Nucleus accumbens (tissue), 56 donors: ENCODE measurements around the gene TBC1D1.

ENCODE experiments used
- DNase-seq, 56 donors: peaks; one replicate each; lab custom pipeline; 2025; lab: John Stamatoyannopoulos, UW

The TBC1D1 gene

DNA sequence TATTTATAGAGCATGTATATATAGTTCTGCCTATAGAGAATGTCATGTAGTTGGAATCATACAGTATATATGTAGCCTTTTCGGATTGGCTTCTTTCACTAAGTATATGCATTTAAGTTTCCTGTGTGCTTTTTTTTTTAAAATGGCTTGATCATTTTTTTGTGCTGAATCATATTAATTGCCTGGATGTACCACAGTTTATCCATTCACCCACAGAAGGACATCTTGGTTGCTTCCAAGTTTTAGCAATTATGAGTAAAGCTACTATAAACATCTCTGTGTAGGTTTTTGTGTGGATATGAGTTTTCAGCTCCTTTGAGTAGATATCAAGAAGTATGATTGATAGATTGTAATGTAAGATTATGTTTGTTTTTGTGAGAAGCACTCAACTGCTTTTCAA, 93.1 kb downstream of the TBC1D1 start:
- DNase-seq, result no peak

DNA sequence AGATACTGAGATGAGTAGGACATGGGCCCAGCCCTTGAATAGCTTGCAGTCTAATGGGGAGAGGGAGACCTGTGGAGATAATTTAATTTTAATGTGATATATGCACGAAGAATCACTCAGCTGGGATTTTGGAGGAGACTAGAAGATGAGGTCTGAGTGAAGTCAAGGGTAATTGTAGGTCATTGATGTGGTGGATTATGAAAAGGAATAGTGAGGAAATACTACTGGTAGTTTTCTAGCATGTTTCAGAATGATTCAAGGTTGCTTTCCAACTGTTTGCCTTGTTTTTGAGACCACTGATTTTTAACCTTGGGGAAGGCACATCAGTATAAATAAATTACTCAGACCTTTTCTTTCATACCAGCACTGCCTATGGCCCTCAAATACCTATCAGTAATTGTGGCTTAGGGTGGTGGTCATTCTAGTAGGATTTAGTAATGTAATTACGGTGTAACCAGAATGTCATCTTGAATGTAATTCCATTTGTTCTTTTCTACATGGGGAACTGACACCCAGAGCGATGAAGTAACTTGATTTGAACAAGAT, 94.9 kb downstream of the TBC1D1 start:
- no peak for DNase-seq

DNA sequence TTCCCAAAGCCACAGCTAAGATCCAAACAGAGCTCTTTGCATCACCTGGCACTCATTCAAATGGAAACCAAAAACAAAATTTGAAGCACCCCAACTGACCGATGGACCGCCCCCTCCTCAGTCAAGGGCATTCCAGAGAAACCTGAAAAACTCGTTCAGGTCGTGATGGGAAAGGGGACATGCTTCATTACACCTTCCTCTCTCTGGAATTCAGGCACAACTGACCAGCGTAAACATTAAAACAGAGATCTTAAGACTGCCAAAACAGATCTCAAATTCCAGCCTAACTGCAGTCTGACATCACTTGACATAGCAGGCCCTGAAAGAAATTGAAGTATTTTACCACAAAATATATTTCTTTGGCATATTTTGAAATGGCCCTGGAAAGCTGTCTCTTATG, 97.8 kb downstream of the TBC1D1 start:
- no peak for DNase-seq

DNA sequence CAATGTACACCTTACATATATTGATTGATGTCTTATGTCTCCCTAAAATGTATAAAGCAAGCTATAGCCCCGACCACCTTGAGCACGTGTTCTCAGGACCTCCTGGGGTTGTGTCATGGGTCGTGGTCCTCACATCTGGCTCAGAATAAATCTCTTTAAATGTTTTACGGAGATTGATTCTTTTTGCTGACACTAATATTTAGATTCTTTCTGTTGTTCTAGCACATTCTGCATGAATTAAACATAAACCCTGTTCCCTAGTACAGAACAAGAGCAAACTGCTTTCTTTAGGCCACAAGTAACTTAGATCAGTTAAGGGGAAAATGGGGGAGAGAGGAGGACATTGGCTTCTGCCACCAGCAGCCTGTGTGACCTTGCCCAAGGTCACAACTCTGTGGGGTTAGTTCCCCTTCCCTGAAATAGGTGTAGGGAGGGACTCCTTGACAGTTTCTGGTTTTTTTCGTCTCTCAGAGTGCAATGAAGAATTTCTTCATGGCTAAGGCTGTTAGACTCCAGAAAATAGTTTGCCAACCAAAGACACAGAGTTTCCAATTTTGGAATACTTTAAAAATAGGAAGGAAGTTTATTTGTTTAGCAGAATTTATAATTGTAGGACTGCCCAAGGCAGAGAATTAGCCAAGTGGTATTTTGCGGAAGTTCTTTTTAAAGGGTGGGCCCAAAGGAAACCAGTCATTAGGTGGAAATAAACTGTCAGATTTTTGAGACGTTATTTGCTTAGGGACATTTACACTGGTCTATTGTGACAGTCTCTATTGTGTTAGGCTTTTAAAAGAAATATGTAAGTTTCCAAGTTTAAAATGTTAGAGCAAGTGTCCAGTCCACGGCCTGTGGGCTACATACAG, 98.7 kb downstream of the TBC1D1 start:
- no peak for DNase-seq

DNA sequence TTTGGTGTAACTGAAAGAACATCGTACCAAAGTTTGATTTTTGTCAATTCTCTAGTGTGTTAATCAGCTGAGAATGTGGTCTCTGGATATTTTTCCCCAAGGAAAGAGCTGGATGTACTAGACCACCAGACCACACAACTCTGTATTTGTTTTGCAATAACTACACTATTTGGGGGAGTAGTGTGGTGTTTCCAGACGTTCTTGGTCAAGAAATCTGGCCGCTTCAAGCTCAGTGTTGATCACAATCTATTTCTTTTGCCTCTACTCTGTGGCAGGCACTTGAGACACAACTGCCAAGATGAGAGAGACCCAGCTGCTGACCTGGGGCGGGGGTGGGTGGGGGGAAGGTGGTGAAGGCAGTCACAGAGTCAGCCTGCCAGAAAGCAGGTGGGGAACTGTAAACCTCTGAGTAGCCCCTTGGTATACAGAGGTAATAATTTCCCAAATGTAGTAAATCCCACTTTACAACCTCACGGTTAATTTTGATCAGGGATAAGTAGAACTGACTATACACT, 99.9 kb downstream of the TBC1D1 start:
- DNase-seq, result no peak

DNA sequence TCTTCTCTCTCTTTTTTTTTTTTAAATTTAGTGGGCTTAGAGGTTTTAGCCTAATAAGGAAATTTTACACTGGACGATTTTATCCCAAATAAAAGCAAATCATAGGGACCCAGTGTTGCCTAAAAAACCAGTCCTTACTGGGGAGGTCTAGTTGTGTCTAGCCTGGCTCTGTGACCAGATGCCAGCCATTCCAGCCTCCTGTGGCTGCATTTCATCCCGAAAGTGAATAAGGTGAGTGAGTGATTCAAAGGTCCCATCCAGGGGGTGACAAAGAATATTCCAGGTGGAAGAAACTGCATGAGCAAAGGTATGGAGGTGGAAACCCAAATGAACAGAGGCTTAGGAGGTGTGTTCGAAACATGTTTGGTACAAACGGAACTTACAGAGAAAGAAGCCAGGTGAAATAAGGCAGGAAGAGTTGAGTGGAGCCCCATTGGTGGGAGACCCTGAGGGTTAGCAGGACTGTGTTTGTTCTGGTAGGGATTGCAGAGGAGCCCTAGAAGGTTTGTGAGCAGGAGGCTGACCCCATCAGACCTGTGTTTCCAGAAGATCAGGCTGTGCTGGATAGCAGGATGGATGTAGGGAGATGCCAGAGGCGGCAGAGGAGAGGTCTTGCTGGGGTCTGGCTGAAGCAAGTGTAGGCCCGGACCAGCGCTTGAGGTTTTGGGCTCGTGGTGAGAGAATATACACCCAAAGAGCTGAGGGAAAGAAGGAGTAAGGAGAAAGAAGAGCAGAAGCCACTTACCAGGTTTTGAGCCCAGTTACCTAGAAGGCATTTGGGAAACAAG, 100.9 kb downstream of the TBC1D1 start:
- no peak for DNase-seq

DNA sequence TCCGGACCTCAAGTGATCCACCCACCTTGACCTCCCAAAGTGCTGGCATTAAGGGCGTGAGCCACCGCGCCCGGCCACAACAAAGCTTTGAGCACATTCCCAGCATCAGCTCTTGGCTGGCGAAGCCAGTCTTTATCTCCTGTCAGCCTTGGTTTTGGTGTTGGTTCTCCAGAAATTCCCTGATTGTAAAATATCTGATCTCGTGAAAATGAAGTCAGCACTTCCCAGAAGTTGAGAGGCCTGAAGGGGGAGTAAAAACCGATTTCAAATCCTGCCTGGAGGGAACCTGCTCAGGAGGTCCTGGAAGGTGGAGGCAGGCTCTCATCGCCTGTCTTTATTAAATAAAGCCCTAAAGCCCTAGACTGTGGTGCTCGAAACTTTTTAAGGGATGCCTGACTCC, 102.9 kb downstream of the TBC1D1 start:
- DNase-seq, result no peak

DNA sequence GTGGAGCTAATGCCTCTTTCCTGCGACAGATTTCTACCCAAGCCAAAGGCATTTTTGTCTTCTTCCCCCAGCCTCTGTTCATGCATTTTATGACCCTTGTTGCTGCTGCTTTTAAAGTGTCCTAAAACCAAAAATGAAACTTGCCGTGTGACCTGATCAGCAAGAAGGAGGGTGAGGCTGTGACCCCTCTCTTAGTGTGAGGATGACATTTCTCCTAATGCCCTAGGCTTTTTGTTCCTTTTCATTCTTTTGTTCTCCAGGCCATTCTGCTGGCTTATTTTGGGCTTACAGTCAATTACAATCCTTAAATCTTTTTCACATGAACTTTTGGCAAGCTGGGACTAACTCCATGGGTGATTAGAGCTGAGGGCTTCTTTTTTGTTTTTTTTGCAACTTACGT, 103.7 kb downstream of the TBC1D1 start:
- no peak for DNase-seq

DNA sequence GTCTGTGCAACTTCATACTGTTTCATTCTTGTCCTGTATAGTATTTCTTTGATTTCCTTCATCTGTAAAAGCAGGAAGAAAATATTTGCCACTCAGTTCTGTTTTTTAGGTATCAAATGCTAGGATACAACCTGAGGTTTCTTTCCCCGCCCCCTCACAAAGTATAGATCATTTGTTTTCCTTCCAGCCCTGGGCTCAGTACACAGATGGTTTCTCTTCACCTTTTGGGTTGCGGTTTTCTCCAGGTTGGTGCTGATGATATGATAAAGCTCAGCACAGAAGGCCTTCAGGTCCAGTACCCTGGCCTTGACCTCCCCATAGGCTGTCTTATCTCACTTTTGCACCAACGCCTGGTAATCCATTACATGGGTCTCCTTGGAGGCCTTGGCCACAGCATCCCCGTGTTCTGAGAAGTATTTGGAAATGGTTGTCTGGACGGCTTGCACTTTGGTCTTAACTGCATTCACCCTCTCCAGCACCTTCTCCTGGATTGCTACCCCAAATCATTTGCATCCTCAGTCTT, 104.5 kb downstream of the TBC1D1 start:
- DNase-seq, result no peak

DNA sequence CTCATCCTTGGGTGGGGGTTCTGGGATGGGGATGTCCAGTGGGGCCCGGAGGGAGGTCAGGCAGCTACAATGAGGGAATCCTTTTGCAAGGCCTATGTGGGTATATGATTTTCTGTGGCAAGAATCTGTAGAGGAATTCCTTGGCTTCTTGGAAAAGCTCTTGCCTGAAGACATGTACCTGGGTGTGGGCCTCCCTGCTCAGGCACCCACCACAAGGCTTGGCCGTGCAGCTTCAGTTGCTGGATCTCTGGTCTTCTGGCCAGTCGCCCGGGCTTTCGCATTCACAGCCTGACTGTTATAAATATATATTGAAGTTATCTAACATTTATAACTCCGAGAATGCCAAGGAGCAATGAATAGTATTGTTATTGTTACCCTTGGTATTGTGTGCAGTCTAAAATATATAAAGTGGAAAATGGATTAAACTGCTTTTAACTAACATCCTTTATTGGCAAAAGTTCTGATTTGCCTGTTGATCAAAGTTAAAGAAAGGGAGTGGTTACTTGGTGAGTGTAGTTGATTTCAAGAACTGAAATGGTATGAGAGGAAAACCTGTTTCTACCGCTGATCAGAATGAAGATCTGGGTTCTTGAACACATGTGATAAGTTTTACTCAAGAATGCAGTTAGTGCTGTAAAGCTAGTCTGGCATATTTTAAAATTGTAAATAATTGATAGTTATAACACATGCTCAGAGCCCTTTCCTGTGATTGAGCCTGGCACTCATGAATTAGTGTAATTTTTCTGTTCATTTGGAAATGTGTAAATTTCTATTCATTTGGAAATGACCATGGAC, 105.3 kb downstream of the TBC1D1 start:
- DNase-seq, result no peak

DNA sequence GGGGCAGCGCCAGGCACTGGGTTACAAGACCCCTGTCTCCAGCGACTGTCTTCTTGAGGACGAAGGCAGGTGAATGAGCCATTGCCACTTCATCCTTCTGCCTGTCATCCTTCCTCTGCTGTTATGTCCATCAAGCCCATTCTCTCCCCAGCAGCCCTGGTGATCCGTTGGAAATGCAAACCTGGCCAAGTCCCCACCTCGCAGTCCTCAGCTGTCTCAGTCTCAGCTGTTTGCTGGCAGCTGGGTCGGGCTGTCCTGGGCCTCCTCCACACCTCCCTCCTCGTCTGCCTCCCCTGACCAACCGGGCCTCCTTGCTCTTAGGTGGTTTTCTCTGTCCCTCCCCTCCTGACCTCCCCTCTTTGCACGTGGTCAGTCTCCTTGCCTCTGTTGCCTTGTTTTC, 107.3 kb downstream of the TBC1D1 start:
- DNase-seq, result no peak

DNA sequence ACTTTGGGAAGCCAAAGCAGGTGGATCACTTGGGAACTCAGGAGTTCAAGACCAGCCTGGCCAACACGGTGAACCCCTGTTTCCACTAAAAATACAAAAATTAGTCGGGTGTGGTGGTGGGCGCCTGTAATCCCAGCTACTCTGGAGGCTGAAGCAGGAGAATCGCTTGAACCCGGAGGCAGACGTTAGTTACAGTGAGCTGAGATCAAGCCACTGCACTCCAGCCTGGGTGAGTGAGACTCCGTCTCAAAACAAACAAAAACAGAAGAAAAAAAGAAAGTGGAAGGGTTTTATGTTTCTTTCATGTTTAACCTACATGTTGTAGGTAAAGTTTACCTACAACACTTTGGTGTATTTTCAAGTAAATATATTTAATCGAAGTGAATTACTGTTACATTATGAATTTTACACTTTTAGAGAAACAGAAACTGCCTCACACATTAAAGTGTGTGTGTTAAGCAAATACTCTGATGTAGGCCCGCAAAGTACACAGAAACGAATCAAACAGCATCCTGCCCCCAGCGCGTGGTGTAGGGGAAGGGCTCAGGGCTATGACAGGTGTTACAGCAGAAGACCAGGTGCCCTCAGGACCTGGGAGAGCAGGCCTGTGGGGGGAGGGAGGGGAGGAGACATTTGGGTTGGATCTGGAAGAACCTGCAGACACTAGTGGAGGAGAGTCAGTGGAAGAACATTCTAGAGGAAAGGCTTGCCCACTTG, 108.3 kb downstream of the TBC1D1 start:
- DNase-seq, result no peak

DNA sequence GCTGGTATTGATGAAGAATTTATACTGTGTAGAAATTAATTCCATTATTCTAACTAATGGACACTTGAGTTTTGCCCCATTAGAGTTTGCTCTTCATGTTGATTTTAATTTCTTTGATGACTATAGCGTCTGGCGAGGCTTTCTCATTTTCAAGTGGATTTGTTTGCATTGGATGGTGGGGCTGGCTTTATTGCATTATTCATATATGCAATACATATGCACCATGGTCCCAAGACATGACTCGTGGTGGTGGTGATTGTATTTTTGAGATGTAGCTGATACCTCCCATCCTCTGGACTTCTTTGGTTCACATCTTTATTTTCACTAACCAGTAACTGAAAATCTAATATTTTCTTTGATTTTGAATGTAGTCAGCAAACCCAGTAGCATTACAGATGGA, 109.1 kb downstream of the TBC1D1 start:
- DNase-seq, result no peak

DNA sequence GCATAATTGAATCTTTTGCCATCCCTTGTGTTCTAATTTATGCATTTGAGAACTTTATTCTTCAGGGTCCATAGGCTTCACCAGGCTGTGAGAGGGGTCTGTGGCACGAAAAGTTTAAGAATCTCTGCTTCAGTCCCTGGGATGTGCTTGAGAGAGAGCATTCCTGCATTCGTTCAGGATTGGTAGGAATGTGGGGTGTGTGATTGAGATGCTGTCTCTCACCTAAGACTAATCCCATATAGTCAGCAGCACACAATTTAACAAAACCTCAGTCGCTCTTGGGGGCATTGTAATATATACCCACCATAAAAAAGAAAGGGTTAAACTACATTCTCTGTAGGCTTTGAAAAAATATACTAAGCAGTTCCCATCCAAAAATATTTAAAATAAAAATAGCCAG, 111.0 kb downstream of the TBC1D1 start:
- DNase-seq, result no peak

DNA sequence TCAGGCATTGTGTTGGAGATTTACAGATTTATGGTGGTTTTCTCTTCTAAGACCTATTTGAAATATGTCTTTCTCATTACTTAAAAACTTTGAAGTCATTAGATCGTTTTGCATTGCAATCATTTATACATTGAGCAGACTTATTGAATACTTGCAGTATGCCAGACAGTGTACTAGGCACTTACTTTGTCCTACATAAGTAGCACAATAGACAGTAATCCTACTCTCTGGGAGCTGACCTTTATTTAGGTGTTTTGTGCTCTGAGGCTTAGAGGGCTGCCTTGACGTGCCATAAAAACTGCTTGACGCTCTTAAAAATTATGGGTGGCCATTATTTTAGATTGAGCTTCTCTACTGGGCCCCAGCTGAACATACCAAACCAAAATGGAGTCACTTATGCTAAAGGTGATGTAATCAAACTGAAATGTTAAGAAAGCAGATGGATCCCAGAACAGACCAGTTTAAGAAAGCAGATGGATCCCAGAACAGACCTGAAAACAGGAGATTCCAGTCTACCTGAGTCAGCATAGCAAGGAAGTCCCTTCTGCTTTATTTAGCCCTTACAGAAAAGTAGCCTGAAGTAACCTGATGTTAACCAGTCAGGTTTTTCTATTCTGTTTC, 111.7 kb downstream of the TBC1D1 start:
- no peak for DNase-seq

DNA sequence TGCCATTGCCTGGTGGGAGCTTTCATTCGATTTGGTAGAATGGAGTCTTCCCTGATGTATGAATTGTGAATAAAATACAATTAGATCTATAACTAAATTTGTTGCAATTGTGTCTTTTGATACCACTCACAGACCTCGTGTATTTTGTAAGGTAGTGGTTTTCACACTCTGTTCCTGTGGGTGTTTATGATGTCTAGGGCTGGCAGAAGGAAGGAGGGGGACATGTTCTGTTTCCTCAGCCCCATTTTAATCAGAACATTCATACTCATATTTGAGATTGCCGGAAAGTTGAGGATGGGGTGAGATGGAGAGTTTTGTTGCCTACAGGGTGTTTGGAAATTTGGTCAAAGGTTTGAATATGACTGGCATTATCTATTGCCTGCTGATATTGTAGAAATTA, 112.2 kb downstream of the TBC1D1 start:
- DNase-seq, result no peak

DNA sequence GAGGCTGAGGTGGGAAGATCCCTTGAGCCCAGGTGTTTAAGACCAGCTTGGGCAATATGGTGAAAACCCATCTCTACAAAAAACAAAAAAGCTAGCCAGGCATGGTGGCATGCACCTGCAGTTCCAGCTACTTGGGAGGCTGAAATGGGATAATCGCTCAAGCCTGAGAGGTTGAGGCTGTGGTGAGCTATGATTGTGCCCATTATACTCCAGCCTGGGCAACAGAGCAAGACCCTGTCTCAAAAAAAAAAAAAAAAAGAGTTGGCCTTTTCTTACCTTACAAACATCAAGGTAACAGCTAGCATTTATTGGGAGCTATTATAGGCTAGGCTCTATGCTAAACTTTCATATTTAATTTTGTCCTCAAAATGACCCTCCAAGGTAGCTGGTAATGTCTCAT, 112.7 kb downstream of the TBC1D1 start:
- no peak for DNase-seq

DNA sequence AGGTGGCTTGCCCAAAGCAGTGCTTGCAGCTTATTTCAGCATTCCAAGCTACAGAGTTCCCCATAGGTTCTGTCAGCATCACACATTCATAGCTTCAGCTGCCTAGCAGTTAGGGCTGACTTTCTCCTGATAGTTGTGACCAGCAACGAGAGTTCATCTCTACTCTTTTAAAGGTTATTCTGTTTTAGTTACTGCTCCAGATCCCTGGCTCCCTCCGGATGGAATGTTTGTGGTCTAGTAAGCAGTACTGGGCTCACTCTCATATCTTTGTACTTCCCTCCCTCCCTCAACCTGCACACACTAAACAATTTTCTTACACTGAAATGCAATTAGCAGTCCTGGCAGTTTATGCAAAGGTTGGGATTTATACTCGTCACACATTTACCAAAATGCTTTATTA, 113.2 kb downstream of the TBC1D1 start:
- DNase-seq, result no peak

DNA sequence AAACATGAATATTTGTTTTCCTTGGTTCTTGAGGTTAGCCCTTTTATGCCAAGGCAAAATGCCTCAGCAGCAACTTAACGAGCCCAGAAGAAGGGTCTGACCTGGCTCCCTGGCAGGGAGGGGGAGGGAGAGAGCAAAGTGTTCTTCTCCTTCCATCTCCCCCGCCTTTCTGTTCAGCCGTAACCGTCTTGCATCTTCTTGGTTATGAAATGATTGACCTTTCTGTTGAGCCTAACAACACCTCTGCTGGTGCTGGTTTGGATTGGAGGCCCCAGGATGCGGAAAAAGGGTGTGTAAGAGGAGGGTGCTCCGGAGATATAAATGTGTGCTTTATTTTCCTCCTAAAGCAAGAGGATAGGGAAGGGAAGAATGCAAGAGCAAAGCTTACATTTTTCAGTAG, 114.0 kb downstream of the TBC1D1 start:
- DNase-seq, result no peak
